ENCODE data around the gene MAEL.

DNA sequence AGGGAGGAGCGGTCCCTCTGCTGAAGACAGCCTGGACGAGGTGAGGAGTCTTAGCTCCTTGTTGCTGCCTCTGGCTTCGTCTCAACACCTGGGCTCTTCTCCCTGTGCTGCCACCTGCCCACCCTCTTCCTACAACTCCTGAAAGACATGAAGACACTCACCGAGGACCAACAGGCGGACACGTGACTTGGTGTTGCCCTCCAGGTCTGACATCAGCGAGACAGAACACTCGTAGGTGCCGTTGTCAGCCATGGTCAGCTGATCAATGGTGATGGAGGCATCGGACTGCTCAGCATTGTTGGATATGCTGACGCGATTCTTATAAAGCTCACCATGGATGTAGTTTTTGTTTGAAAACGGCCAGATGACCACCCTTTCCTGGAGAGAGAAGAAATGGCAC lies 79.7 kb downstream of the MAEL start:
- TF ChIP-seq, protein P1, sequence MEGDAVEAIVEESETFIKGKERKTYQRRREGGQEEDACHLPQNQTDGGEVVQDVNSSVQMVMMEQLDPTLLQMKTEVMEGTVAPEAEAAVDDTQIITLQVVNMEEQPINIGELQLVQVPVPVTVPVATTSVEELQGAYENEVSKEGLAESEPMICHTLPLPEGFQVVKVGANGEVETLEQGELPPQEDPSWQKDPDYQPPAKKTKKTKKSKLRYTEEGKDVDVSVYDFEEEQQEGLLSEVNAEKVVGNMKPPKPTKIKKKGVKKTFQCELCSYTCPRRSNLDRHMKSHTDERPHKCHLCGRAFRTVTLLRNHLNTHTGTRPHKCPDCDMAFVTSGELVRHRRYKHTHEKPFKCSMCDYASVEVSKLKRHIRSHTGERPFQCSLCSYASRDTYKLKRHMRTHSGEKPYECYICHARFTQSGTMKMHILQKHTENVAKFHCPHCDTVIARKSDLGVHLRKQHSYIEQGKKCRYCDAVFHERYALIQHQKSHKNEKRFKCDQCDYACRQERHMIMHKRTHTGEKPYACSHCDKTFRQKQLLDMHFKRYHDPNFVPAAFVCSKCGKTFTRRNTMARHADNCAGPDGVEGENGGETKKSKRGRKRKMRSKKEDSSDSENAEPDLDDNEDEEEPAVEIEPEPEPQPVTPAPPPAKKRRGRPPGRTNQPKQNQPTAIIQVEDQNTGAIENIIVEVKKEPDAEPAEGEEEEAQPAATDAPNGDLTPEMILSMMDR (conservative IDR thresholded peaks at IDR 0.05; ENCODE audit: low read depth, low read length), result no peak
- TF ChIP-seq EZH2 (IDR thresholded peaks at IDR 0.05; ENCODE audit: low read length, unreplicated experiment), result no peak
